ENCODE data around the gene PIGU.

DNA sequence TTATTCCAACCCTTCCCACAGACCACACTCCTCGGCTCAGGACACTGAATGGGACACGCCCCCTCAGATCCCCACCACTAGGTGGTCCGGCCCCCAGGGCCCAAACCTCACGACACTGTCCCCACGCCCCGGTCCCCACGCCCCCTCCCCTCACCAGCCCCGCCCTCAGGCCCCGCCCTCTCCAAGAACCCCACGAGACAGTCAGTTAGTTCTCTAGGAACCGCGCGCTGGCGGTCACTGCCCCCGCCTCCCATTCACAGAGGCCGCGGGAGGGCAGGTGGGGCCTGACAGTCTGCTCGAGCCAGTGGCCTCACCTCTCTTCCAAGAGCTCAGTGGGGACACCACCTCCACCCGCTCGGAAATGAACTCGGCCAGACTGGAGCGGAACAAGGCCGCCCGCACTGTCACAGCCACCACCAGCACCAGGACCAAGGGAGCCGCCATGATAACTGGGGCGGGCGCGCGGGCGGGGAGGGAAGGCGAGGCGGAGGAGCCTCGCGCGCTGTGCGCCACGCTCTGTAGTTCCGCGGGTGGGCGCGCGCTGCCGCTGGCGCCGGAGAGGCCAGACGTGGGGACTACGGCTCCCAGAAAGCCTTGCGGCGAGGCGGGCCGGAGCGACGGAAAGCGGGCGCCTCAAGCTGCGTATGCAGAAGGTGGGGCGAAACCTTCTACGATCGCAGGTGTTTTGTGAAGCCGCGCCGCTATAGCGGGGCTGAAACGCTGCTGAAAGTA lies at the start of gene PIGU:
- TF ChIP-seq EZH2 (IDR thresholded peaks at IDR 0.05) (no peak), POLR2AphosphoS5 (IDR thresholded peaks at IDR 0.05; ENCODE audit: borderline replicate concordance, low read depth, low read length) (peak; percentile 87)
